Memory B cell (primary cell): ENCODE measurements around the gene CD101.

ENCODE experiments used
- ATAC-seq: fragments of 150-1000 bp; cut with Tn5 transposase; 2 replicates; pipeline ENCODE4 v1.10.0; 2021; ENCODE audit warnings: low read depth, mild to moderate bottlenecking, moderate library complexity
- DNase-seq, 2 donors: peaks; one replicate each; pipeline ENCODE4 v3.0.0; 2022; ENCODE audit warnings: low spot score in 2 of 2
- H3K27ac Mint-ChIP-seq: one replicate; pipeline ENCODE4 v1.8.0; 2022; ENCODE audit warnings: mild to moderate bottlenecking, moderate library complexity, mixed read lengths
- H3K27me3 Mint-ChIP-seq: one replicate; pipeline ENCODE4 v1.8.0; 2022; ENCODE audit warnings: mixed read lengths
- H3K36me3 Mint-ChIP-seq: one replicate; pipeline ENCODE4 v1.8.0; 2022; ENCODE audit warnings: mild to moderate bottlenecking, mixed read lengths
- H3K4me1 Mint-ChIP-seq: one replicate; pipeline ENCODE4 v1.8.0; 2022; ENCODE audit warnings: mixed read lengths
- H3K4me3 Mint-ChIP-seq: one replicate; pipeline ENCODE4 v1.8.0; 2022; ENCODE audit warnings: mild to moderate bottlenecking, moderate library complexity, mixed read lengths
- H3K9me3 Mint-ChIP-seq: one replicate; pipeline ENCODE4 v1.8.0; 2022; ENCODE audit warnings: mixed read lengths

The CD101 gene, protein sequence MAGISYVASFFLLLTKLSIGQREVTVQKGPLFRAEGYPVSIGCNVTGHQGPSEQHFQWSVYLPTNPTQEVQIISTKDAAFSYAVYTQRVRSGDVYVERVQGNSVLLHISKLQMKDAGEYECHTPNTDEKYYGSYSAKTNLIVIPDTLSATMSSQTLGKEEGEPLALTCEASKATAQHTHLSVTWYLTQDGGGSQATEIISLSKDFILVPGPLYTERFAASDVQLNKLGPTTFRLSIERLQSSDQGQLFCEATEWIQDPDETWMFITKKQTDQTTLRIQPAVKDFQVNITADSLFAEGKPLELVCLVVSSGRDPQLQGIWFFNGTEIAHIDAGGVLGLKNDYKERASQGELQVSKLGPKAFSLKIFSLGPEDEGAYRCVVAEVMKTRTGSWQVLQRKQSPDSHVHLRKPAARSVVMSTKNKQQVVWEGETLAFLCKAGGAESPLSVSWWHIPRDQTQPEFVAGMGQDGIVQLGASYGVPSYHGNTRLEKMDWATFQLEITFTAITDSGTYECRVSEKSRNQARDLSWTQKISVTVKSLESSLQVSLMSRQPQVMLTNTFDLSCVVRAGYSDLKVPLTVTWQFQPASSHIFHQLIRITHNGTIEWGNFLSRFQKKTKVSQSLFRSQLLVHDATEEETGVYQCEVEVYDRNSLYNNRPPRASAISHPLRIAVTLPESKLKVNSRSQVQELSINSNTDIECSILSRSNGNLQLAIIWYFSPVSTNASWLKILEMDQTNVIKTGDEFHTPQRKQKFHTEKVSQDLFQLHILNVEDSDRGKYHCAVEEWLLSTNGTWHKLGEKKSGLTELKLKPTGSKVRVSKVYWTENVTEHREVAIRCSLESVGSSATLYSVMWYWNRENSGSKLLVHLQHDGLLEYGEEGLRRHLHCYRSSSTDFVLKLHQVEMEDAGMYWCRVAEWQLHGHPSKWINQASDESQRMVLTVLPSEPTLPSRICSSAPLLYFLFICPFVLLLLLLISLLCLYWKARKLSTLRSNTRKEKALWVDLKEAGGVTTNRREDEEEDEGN

DNA sequence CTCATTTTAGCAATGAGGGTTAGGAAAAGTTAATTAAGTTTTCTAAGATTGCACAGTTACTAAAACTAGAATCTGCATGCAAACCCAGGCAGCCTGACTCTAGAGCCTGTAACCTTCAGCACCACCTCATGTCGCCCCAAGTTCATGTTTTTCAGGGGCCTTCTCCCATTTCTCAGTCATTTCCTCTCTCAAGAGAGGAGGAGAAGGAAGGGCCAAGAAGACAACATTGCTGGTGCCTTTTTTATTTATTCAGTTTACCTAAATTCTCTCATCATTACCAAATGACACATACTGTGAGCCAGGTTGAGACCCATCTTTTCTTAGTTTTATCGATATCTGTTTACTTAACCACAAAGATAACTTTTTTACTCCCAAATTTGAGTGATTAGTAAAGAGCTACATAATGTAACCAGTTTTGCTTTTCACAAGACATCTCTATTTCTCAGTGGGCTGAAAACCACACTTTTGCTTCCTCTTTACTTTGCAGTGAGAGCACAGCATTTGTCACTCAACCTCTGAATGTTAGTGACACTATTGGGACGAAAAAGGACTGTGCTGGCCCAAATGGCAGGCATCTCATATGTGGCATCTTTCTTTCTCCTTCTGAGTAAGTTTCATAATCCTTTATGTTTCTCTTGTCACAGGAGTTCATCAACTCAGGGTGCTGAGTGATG is at the start of gene CD101:
Gene CD101 (plus strand): TSS at position 507 of the 674 bp plus-strand sequence. CDS start 58 bp downstream, at position 565.
- Mint-ChIP-seq H3K27ac (peak within 1 kb of the TSS; percentile 76), H3K4me3 (peak within 1 kb of the TSS; percentile 25), H3K4me1 (peaks cover 18% of the 10 kb centered on the region), H3K27me3 (no peaks in the 10 kb centered on the region), H3K36me3 (peaks cover 2% of the 10 kb centered on the region), H3K9me3 (peaks cover 1% of the 10 kb centered on the region)
- ATAC-seq (peak; percentile 84), DNase-seq (no peak)

DNA sequence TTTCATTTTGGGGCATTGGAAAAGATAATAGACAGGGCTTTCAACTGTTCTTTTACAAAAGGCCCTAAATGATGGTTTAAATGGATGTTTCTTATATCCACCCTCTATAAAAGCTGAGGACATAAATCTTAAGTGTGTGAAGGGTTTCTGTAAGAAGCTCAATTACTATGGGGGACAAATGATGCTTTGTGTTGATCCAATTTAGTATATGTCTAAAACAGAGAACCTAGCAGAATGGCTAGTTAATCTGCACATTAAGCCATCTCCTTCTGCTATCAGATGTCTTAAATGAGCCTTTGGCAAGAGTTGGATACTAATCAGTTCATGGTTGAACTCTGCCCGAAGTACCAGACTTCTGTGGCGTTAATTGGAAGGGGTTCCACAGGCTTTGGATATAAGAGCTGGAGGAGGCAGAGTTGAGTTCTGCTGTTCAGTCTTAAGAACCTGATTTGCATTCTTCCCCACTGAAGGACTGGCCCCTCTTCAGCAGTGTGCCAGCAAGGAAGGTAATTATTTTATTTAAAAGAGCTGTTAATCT is 48.8 kb upstream of the CD101 start:
- DNase-seq (no peak), ATAC-seq (no peak)
- no peaks in the 10 kb centered on the region for H3K36me3 Mint-ChIP-seq
- no peak overlapping the region for H3K27ac Mint-ChIP-seq
- no peaks in the 10 kb centered on the region for H3K4me1 Mint-ChIP-seq
- H3K4me3 Mint-ChIP-seq: no peak overlapping the region
- no peaks in the 10 kb centered on the region for H3K9me3 Mint-ChIP-seq
- no peaks in the 10 kb centered on the region for H3K27me3 Mint-ChIP-seq

DNA sequence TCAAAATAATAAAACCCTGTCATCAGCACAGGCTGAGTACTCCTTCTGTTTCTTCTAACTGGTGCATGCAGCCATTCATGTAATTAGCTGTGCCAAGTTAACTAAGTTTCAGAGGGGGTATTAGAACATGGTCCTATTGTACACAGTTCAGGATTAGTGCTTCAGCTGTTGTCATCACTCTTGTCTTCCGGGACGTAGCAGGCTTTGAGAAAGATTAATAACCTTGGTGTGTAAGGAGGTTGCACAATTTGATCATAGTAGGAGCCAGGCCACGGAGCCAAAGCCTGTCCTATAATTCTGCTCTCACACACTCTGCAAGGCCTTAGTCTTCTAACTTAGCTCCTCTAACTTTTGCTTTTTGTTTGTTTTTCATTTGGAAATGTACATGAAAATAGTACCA is 47.1 kb upstream of the CD101 start:
- no peaks in the 10 kb centered on the region for H3K9me3 Mint-ChIP-seq
- no peaks in the 10 kb centered on the region for H3K4me1 Mint-ChIP-seq
- no peak overlapping the region for H3K27ac Mint-ChIP-seq
- no peak overlapping the region for H3K4me3 Mint-ChIP-seq
- H3K27me3 Mint-ChIP-seq: no peaks in the 10 kb centered on the region
- no peaks in the 10 kb centered on the region for H3K36me3 Mint-ChIP-seq
- DNase-seq (no peak), ATAC-seq (no peak)

DNA sequence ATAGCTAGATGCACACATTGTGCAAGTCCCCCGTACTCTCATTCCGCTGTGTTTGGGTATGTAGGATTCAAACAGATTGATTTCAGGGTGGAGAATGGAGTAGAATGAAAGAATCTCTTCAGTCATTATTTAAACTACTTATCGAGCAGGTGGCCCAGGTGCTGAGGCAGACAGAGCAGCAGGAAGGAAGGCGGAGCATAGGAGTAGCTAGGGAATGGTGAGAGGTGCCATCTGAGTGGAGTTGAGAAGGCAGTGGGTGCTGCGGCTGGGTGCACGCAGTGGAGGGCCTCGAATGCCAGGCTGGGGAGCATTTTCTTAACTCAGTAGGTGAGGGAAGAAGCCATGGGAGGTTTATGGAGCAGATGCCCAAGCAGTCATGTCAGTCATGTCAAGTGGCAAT is 45.2 kb upstream of the CD101 start:
- Mint-ChIP-seq H3K4me3 (no peak overlapping the region), H3K27ac (no peak overlapping the region), H3K36me3 (no peaks in the 10 kb centered on the region), H3K9me3 (no peaks in the 10 kb centered on the region), H3K27me3 (no peaks in the 10 kb centered on the region), H3K4me1 (no peaks in the 10 kb centered on the region)
- DNase-seq (no peak), ATAC-seq (no peak)

DNA sequence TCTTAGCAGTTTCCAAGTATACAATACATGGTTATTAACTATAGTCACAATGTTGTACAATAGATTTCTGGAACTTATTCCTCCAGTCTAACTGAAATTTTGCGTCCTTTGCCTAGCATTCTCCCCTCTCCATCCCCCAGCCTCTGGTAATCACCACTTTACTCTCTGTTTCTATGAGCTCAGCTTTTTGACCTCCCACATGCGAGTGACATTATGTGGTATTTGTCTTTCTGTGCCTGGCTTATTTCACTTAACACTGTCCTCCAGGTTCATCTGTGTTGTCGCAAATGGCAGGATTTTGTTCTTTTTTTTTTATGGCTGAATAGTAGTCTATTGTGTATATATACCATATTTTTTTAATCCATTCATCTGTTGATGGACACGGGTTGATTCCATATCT is 43.9 kb upstream of the CD101 start:
- no peak overlapping the region for H3K27ac Mint-ChIP-seq
- no peak overlapping the region for H3K4me3 Mint-ChIP-seq
- no peaks in the 10 kb centered on the region for H3K9me3 Mint-ChIP-seq
- H3K36me3 Mint-ChIP-seq: no peaks in the 10 kb centered on the region
- no peaks in the 10 kb centered on the region for H3K27me3 Mint-ChIP-seq
- ATAC-seq: no peak
- no peak for DNase-seq
- H3K4me1 Mint-ChIP-seq: no peaks in the 10 kb centered on the region

DNA sequence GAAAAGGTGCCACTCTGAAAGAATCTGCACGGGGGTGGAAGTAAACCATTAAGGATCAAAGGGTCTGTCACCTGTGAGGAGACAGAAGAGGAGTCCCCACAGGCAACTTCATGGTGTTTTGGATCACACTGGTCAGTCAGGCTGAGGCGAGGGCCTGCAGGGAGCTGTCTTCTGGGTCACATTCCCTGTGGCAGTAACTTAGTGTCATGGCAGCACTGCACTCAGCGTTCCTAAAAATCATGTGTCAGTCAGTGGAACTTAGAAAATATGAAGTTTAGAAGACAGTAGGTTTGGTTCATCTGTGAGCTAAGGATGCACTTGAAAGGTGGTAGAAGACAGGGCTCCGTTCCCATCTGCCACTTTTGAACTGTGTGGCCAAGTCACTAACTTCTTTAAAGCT is 43.5 kb upstream of the CD101 start:
- Mint-ChIP-seq H3K9me3 (no peaks in the 10 kb centered on the region), H3K36me3 (no peaks in the 10 kb centered on the region), H3K27ac (no peak overlapping the region), H3K4me3 (no peak overlapping the region), H3K27me3 (no peaks in the 10 kb centered on the region), H3K4me1 (no peaks in the 10 kb centered on the region)
- ATAC-seq (no peak), DNase-seq (no peak)

DNA sequence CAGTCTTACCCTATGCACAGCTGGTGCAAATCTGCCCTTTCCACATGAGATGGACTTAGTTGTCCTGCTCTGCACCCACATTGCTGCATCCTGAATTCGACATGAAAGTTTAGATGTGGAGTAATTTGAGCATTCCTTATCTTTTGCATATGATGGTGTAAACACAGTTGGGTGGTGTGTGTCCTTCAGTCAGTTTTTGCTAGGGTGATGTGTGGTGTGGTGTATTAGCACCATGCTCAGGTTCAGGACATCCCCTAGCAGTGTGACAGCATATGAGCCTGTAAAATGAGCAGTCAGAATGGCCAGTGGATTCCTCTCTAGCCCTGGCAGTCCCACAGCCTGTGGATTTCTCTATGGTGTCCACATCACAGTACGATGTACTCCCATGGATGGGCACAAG is 42.6 kb upstream of the CD101 start:
- no peaks in the 10 kb centered on the region for H3K4me1 Mint-ChIP-seq
- no peak overlapping the region for H3K4me3 Mint-ChIP-seq
- no peaks in the 10 kb centered on the region for H3K9me3 Mint-ChIP-seq
- no peak overlapping the region for H3K27ac Mint-ChIP-seq
- H3K36me3 Mint-ChIP-seq: no peaks in the 10 kb centered on the region
- no peak for DNase-seq
- no peak for ATAC-seq
- no peaks in the 10 kb centered on the region for H3K27me3 Mint-ChIP-seq

DNA sequence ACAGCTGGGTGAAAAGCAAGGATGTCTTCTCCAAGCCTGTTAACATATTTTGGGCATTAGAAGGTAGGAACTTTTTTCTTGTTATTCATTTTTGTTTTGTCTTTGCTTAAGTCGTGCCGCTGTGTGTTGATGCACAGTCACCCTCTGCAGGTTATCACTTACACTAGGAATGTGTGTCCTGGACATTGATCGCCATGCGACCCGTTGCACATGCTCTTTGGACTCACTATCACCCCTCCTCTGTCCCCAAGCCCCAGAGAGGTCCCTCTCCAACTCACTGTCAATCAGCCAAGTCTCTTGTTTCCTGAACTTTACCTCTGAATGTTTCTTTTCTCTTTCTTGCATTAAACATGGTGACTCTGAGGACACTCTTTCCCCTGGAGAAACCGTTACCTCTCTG is 40.0 kb upstream of the CD101 start:
- Mint-ChIP-seq H3K4me1 (no peaks in the 10 kb centered on the region), H3K27ac (no peak overlapping the region), H3K9me3 (no peaks in the 10 kb centered on the region), H3K4me3 (no peak overlapping the region), H3K27me3 (peaks cover 3% of the 10 kb centered on the region), H3K36me3 (no peaks in the 10 kb centered on the region)
- DNase-seq (no peak), ATAC-seq (no peak)

DNA sequence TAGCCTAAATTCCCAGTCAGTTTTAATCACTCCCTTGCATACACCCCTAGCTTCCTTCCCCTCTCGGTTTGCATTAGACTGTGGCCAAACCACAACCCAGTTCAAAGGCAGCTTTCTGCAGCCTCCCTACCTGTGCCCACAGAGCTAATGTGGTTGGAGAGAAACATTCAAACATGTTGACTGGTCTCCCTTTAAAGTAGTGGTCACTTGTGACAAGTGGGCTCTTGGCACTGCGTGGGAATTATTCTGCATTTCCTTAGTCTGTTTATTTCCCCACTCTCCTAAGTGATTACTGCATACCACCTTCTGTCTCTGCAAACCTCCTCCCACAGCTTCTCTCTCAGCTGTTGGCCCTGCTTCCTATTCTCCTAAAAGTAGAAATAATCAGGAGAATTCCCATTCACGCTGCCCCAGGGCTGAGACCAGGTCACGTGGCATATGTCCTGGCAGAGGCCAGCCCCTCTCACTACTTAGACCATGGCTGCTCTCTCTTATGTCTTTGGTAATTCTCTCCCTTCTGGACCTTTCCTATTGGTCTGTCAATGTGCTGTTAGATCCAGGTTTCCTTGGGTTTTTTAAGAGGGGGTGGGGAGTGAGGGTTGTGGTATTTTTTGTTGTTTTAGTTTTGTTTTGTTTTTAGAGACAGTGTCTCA is 38.4 kb upstream of the CD101 start:
- H3K4me3 Mint-ChIP-seq: no peak overlapping the region
- H3K27me3 Mint-ChIP-seq: peaks cover 3% of the 10 kb centered on the region
- H3K4me1 Mint-ChIP-seq: no peaks in the 10 kb centered on the region
- no peaks in the 10 kb centered on the region for H3K9me3 Mint-ChIP-seq
- ATAC-seq: no peak
- H3K36me3 Mint-ChIP-seq: no peaks in the 10 kb centered on the region
- H3K27ac Mint-ChIP-seq: no peak overlapping the region
- no peak for DNase-seq

DNA sequence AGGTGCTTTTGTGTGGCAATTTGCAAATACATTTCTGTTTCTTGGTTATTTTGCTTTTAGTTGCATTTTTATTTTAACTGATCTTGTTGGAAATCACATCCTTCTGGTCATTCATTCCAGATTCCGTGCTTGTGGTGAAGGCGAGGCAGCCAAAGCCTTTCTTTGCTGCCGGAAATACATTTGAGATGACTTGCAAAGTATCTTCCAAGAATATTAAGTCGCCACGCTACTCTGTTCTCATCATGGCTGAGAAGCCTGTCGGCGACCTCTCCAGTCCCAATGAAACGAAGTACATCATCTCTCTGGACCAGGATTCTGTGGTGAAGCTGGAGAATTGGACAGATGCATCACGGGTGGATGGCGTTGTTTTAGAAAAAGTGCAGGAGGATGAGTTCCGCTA is 34.8 kb upstream of the CD101 start:
- H3K36me3 Mint-ChIP-seq: no peaks in the 10 kb centered on the region
- no peak overlapping the region for H3K4me3 Mint-ChIP-seq
- H3K4me1 Mint-ChIP-seq: no peaks in the 10 kb centered on the region
- no peaks in the 10 kb centered on the region for H3K9me3 Mint-ChIP-seq
- no peak for DNase-seq
- no peak for ATAC-seq
- H3K27me3 Mint-ChIP-seq: peaks cover 8% of the 10 kb centered on the region
- H3K27ac Mint-ChIP-seq: no peak overlapping the region

DNA sequence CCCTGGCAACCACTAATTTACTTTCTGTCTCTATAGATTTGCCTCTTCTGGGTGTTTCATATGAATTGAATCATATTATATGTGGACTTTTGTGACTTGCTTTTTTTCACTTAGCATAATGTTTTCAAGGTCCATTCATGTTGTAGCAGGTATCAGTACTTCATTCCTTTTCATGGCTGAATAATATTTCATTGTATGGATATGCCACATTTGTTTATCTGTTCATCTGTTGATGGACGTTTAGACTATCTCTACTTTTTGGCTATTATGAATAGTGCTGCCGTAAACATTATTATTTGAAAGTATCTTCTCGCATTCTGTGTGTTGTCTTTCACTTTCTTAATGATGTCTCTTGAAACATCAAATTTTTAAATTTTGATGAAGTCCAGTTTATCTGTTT is 32.8 kb upstream of the CD101 start:
- no peak for ATAC-seq
- Mint-ChIP-seq H3K27me3 (peaks cover 11% of the 10 kb centered on the region), H3K9me3 (no peaks in the 10 kb centered on the region)

DNA sequence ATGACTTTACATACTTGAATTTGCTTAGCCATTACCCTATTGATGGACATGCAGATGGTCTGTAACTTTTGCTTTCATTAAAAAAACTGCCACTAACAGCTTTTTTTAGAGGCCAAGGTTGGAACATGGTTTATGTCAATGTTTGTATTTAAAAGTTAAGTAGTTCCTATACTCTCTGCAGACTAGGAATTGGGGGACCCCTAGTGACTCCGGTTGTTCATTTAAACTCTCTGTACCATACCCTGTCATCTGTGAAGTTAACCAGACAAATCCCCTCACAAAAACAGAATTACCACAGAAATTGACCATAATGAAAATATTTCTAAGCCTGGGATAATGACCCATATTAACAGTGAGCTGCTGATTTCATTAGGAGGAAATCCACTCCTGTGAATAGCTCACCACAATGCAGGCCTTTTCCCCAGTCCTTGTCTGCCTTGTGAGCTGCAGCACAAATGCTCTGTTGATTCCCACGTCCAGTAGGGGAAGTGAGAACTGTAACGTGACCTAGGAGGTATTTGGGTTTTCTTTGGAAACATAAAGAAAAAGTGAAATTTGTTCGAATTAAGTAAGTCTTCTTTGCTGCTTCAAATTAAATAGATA is 30.2 kb upstream of the CD101 start:
- no peak overlapping the region for H3K27ac Mint-ChIP-seq
- no peak for ATAC-seq
- DNase-seq: no peak

More for the DNA sequence above, 32.8 kb upstream of the CD101 start:
- Mint-ChIP-seq H3K36me3 (no peaks in the 10 kb centered on the region), H3K4me3 (no peak overlapping the region), H3K27ac (no peak overlapping the region), H3K4me1 (no peaks in the 10 kb centered on the region)
- DNase-seq: no peak

More for the DNA sequence above, 30.2 kb upstream of the CD101 start:
- Mint-ChIP-seq H3K36me3 (peaks cover 2% of the 10 kb centered on the region), H3K4me1 (no peaks in the 10 kb centered on the region), H3K4me3 (no peak overlapping the region), H3K27me3 (peaks cover 17% of the 10 kb centered on the region), H3K9me3 (peaks cover 2% of the 10 kb centered on the region)
